Common myeloid progenitor, CD34-positive (primary cell): ENCODE results near the gene TRIM74.
"Not testable (repeated sequence)": the region's sequence is repeated elsewhere in the genome, so short reads cannot be mapped to it uniquely, and the experiment has no call there.

Experiments
- CTCF ChIA-PET: fragments of 350-600 bp; sonication (Branson Sonifier 250); formaldehyde crosslinking; loops from one replicate; lab custom pipeline; 2021; ENCODE audit warnings: antibody characterized with exemption; lab: Charles Lee
- POLR2A ChIA-PET: fragments of 350-600 bp; sonication (Branson Sonifier 250); formaldehyde crosslinking; loops from one replicate; lab custom pipeline; 2021; ENCODE audit warnings: antibody characterized with exemption; lab: Charles Lee
- DNase-seq, 3 donors: peaks; one replicate each; pipeline versions ENCODE4 v3.0.0 to v3.0.0-alpha.2; 2013
- H3K27ac ChIP-seq, 2 experiments: 1 replicate in 1 of 2; 2 replicates in 1 of 2; pipeline ENCODE4 v1.7.0; 2013; ENCODE audit warnings: inconsistent platforms in 2 of 2, low read length in 2 of 2, mild to moderate bottlenecking in 2 of 2, low read depth in 1 of 2, moderate library complexity in 1 of 2; ENCODE audit not compliant: severe bottlenecking in 2 of 2, insufficient read depth in 1 of 2, poor library complexity in 1 of 2
- H3K27me3 ChIP-seq, 5 experiments: replicated peaks in 2 of 5; 1 replicate in 3 of 5; 2 replicates in 2 of 5; pipeline versions ENCODE4 v1.6.1 to v1.7.0; 2013; ENCODE audit warnings: low read length in 4 of 5, mild to moderate bottlenecking in 2 of 5, moderate library complexity in 2 of 5, inconsistent platforms in 1 of 5; ENCODE audit not compliant: insufficient read depth in 5 of 5, control insufficient read depth in 4 of 5
- H3K36me3 ChIP-seq, 4 experiments: 1 replicate in 2 of 4; 2 replicates in 2 of 4; pipeline versions ENCODE4 v1.6.1 to v1.7.0; 2013; ENCODE audit warnings: low read length in 3 of 4, control low read depth in 1 of 4, mild to moderate bottlenecking in 1 of 4; ENCODE audit not compliant: control insufficient read depth in 4 of 4, insufficient read depth in 4 of 4
- H3K4me1 ChIP-seq, 4 experiments: 1 replicate in 3 of 4; 2 replicates in 1 of 4; pipeline versions ENCODE4 v1.6.1 to v1.7.1; 2013; ENCODE audit warnings: low read length in 3 of 4, mild to moderate bottlenecking in 3 of 4, control low read depth in 1 of 4, inconsistent platforms in 1 of 4, moderate library complexity in 1 of 4; ENCODE audit not compliant: control insufficient read depth in 4 of 4, insufficient read depth in 4 of 4; ENCODE audit errors: control extremely low read depth in 1 of 4
- H3K4me3 ChIP-seq, 7 experiments: 1 replicate in 4 of 7; 2 replicates in 3 of 7; pipeline versions ENCODE4 v1.5.1 to v1.7.0; 2013; ENCODE audit warnings: mild to moderate bottlenecking in 7 of 7, low read length in 6 of 7, moderate library complexity in 6 of 7, inconsistent platforms in 2 of 7, low read depth in 2 of 7, control low read depth in 1 of 7; ENCODE audit not compliant: insufficient read depth in 4 of 7, control insufficient read depth in 1 of 7; ENCODE audit errors: extremely low read depth in 1 of 7
- H3K9me3 ChIP-seq, 5 experiments: 1 replicate in 4 of 5; 2 replicates in 1 of 5; pipeline versions ENCODE4 v1.6.1 to v1.7.1; 2013; ENCODE audit warnings: low read length in 4 of 5, mild to moderate bottlenecking in 2 of 5, inconsistent platforms in 1 of 5, low read depth in 1 of 5, moderate library complexity in 1 of 5; ENCODE audit not compliant: control insufficient read depth in 4 of 5, insufficient read depth in 2 of 5; ENCODE audit errors: control extremely low read depth in 1 of 5
- WGBS: methylation state at CpG from one replicate; pipeline ENCODE4 v1.1.5; 2013; ENCODE audit not compliant: insufficient coverage; 5-methylcytosine and 5-hydroxymethylcytosine counted together

The TRIM74 gene

DNA sequence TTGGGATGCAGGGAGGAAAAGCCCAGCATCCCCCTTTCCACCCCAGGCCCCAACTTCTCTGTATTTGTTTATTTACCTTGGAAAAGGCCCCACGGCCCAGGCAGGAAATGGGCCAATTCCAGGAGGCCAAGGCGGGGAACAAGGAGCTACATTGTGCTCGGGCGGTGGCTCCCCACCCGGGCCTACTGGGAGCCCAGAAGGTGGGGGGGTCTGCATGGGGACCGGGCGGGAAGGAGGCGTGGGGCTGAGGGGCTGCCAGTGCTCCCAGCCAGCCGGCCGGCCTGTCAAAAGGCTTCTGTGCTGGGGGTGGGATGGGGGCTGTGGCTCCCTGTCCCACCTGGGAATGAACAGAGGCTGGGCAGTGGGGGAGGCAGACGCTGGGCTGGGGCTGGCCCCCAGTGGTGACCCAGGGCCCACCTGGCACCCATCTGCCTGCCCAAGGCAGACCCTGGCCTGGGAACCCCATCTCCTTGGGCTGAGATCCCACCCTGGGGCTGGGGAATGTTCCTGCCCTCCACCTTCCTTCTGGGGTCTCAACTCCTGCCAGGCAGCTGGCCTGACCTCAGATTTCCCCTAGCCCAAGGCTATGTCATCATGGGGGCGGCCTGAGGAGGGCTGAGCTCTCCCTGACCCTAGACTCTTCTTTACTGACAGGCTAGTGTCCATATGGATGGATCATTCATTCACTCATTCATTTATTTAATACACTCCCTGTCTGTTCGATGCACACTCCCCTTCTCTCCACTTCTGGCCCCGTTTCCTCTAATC lies 21.1 kb upstream of the TRIM74 start:
- POLR2A ChIA-PET, H3K9me3 ChIP-seq, H3K36me3 ChIP-seq, CTCF ChIA-PET, H3K27me3 ChIP-seq, H3K4me3 ChIP-seq, H3K4me1 ChIP-seq, H3K27ac ChIP-seq, DNase-seq: not testable (repeated sequence)
- no CpG with 5 or more reads among the region's 14 CpGs for WGBS

DNA sequence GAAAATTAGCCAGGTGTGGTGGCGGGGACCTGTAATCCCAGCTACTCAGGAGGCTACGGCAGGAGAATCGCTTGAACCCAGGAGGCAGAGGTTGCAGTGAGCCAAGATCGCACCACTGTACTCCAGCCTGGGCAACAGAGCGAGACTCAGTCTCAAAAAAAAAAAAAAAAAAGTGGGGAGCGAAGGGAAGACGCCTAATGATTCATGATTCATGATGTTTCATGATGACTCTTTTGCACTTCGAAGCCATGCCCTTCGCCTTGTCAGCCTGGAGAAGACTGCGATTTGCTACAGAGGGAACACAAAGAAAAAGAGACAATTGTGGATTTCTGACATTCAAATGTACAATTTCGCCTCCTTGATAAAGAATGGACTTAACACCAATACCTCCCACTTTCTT lies 12.8 kb upstream of the TRIM74 start:
- CTCF ChIA-PET, POLR2A ChIA-PET, H3K4me3 ChIP-seq, H3K27me3 ChIP-seq, DNase-seq, H3K9me3 ChIP-seq, H3K4me1 ChIP-seq, H3K36me3 ChIP-seq, H3K27ac ChIP-seq: not testable (repeated sequence)
- no CpG with 5 or more reads among the region's 11 CpGs for WGBS

DNA sequence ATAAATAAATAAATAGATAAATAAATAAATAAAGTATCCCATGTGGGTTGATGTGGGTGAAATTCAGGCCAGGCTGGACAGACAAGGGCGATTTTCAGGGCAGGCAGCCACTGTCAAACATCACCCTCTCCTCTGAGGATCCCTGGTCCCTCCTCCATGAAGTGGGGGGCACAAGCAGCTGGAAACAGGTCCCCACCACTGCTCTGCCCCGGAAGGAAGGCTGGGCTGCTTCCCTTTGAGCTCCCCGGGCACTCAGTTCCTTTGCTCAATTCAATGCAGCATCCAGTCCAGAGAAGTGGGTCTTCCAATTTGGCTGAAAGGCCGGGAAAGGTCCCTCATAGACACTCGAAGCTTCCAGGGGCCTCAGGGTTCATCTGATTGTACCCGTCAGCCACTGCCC lies 11.1 kb upstream of the TRIM74 start:
- H3K4me3 ChIP-seq, POLR2A ChIA-PET, H3K36me3 ChIP-seq, DNase-seq, H3K9me3 ChIP-seq, H3K4me1 ChIP-seq, H3K27ac ChIP-seq, CTCF ChIA-PET, H3K27me3 ChIP-seq: not testable (repeated sequence)
- no CpG with 5 or more reads among the region's 6 CpGs for WGBS

DNA sequence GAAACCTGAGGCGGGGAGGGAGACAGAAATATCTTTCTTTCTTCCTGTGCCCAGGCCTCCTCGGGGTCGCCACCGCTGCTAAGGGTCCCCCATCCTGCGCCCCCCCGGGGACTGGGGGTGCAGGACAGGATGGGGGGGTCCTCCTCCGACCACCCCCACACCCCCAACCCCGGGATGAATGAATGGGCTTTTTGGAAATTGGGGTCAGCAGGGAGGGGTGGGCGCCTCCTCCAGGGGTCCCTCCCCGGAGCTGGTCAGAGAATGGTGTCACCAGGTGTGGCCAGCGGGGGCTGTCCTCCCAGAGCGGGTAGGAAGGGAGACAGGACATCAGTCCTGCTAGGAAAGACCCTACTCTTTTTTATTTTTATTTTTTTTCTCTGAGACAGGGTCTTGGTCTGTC lies 7.2 kb upstream of the TRIM74 start:
- H3K36me3 ChIP-seq, H3K4me1 ChIP-seq, H3K9me3 ChIP-seq, H3K27me3 ChIP-seq, H3K4me3 ChIP-seq, H3K27ac ChIP-seq, POLR2A ChIA-PET, DNase-seq, CTCF ChIA-PET: not testable (repeated sequence)
- no CpG with 5 or more reads among the region's 12 CpGs for WGBS

DNA sequence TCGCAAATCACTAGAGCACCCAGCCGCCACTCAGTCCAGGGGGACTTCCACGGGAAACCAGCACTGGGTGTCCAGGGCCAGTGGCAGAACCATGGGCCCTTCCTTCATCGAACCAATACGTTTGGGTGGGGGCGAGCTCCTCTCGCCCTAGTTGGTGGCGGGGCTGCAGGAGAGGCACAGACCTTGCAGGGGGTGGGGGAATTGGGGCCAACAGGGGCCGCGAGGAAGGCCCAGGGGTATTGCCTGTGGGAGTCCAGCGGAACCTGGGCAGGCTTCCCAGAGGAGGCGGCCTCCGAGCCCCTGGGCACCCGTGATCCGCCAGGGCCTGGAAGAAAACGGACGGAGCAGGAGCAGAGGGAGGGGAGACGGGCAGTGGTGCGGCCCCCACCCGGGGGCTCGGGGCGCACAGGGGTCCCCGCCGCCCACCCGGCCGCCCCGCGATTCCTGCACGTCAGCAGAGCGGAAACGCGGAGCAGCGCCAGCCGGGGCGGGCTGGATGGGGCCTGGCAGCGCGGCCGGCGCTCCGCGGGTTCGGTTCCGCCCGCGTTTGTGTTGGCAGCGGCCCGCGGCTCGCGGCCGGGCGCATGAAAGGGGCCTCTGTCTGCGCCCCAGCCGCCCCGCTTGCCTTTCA lies 6.5 kb upstream of the TRIM74 start:
- H3K27me3 ChIP-seq, CTCF ChIA-PET, DNase-seq, POLR2A ChIA-PET, H3K4me3 ChIP-seq, H3K9me3 ChIP-seq, H3K27ac ChIP-seq, H3K4me1 ChIP-seq, H3K36me3 ChIP-seq: not testable (repeated sequence)
- 95% methylated on average over 4 of the region's 55 CpGs for WGBS

DNA sequence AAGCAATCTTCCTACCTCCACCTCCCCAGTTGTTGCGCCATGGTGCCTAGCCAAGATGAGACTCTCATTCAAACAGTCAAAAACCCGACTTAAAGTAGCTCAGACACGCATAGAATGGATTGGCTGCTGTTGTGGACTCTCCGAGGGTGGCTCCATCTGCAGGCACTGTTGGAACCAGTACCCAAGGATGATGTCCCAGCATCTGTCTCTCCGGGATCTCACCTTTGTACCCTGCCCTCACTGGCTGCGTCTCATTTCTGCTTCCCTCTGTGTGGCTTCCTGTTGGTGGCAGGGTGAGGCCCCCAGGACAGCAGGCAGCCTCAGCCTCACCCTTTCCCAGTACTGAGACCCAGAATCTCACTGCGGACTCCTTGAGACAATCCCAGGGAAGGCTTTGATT lies 5.5 kb upstream of the TRIM74 start:
- POLR2A ChIA-PET = not testable (repeated sequence)

DNA sequence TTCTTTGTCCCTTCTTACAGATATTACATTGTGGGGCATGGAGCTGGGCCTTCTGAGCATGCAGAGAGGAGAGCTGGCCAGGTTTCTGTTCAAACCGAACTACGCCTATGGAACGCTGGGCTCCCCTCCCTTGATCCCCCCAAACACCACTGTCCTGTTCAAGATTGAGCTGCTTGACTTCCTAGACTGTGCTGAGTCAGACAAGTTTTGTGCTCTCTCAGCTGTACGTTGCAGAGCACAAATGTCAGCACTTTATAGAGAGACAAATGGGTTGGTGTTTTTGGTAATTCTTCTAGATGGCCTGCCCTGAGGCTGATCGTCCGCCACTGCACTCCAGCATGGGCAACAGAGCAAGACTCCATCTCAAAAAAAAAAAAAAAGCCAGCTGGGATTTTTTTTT lies 2.2 kb upstream of the TRIM74 start:
- POLR2A ChIA-PET, DNase-seq, H3K4me1 ChIP-seq, CTCF ChIA-PET, H3K4me3 ChIP-seq, H3K27me3 ChIP-seq, H3K9me3 ChIP-seq, H3K27ac ChIP-seq, H3K36me3 ChIP-seq: not testable (repeated sequence)
- WGBS = no CpG with 5 or more reads among the region's 6 CpGs

More for the DNA sequence above, 5.5 kb upstream of the TRIM74 start:
- DNase-seq, H3K36me3 ChIP-seq, H3K9me3 ChIP-seq, CTCF ChIA-PET, H3K27me3 ChIP-seq, H3K4me1 ChIP-seq, H3K4me3 ChIP-seq, H3K27ac ChIP-seq: not testable (repeated sequence)
- WGBS = no CpG with 5 or more reads among the region's 7 CpGs
